GM23248 (cell line): ENCODE data around the gene NEK4.

Source experiments
- EZH2 ChIP-seq: fragments of 200-600 bp; sonication (generic); IDR thresholded peaks from 2 replicates; pipeline ENCODE4 v1.6.1; 2018; ENCODE audit warnings: antibody characterized with exemption, mild to moderate bottlenecking; ENCODE audit not compliant: insufficient read depth, poor library complexity, severe bottlenecking
- EZH2phosphoT487 ChIP-seq: fragments of 200-600 bp; sonication (generic); IDR thresholded peaks from 2 replicates; pipeline ENCODE4 v1.6.1; 2018; ENCODE audit warnings: antibody characterized with exemption, moderate library complexity, mild to moderate bottlenecking, low read depth; ENCODE audit not compliant: insufficient read depth

GRCh38 chr3:52697632-52697965, 73.1 kb downstream of the NEK4 start:
- TF ChIP-seq EZH2 (no peak), EZH2phosphoT487 (no peak)
